ENCODE measurements around the gene MAN2A2.

The MAN2A2 gene

DNA sequence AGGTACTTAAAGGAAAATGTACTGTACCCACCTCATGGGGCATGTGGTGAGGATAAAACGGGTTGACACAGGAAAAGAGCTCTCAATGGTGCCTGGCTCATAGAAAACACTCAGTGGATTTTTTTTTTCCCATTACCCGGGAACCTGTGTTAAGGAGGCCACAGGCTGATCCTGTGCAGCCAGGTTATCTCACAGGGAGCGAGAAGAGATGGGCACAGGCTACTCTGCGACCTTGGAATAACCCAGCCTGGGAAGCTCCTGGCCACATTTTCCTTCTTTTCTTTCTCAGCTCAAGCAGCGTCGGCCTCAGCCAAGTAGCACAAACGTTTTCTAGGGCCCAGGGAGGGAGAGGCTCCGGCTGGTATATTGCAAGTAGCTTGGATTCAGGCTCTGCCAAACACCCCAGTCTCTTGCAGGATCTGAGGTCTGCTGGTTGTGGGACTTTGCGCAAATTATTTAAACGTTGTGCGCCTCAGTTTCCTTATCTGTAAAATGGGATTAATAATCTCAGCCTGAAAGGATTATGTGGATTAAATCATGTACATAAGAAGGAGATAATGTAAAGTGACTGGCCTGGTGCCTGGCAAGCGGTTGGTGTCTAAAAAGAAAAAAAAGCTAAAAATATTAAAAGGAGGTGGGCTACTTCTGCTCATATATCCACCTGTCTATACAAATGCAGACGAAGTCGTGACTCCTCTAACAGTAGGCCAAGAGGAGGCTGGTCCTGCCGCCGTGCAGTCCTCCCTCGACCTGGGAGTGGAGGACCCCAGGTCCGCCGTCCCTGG lies 32.6 kb upstream of the MAN2A2 start:
- no peak for TF ChIP-seq RAD21 (IDR thresholded peaks at IDR 0.05; ENCODE audit: low read depth)
- no peak for TF ChIP-seq TEAD4 (IDR thresholded peaks at IDR 0.05)
- no peak for TF ChIP-seq TCF12 (IDR thresholded peaks at IDR 0.05; ENCODE audit: low read depth)
- TF ChIP-seq, protein P1, sequence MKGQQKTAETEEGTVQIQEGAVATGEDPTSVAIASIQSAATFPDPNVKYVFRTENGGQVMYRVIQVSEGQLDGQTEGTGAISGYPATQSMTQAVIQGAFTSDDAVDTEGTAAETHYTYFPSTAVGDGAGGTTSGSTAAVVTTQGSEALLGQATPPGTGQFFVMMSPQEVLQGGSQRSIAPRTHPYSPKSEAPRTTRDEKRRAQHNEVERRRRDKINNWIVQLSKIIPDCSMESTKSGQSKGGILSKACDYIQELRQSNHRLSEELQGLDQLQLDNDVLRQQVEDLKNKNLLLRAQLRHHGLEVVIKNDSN (IDR thresholded peaks at IDR 0.05) = no peak
- TF ChIP-seq FOXM1 (IDR thresholded peaks at IDR 0.05; ENCODE audit: borderline replicate concordance, low read depth) = no peak
- TF ChIP-seq EP300 (IDR thresholded peaks at IDR 0.05; ENCODE audit: borderline replicate concordance) = no peak
- no peak for TF ChIP-seq YY1 (IDR thresholded peaks at IDR 0.05; ENCODE audit: low read depth)
- no peak for TF ChIP-seq NFIC (IDR thresholded peaks at IDR 0.05)
- TF ChIP-seq TAF1 (IDR thresholded peaks at IDR 0.05; ENCODE audit: low read depth) = no peak
- no peak for TF ChIP-seq EGR1 (IDR thresholded peaks at IDR 0.05)
- no peak for TF ChIP-seq CEBPB (IDR thresholded peaks at IDR 0.05)
- TF ChIP-seq, protein P2, sequence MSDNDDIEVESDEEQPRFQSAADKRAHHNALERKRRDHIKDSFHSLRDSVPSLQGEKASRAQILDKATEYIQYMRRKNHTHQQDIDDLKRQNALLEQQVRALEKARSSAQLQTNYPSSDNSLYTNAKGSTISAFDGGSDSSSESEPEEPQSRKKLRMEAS (IDR thresholded peaks at IDR 0.05) = no peak
- TF ChIP-seq, protein P3, sequence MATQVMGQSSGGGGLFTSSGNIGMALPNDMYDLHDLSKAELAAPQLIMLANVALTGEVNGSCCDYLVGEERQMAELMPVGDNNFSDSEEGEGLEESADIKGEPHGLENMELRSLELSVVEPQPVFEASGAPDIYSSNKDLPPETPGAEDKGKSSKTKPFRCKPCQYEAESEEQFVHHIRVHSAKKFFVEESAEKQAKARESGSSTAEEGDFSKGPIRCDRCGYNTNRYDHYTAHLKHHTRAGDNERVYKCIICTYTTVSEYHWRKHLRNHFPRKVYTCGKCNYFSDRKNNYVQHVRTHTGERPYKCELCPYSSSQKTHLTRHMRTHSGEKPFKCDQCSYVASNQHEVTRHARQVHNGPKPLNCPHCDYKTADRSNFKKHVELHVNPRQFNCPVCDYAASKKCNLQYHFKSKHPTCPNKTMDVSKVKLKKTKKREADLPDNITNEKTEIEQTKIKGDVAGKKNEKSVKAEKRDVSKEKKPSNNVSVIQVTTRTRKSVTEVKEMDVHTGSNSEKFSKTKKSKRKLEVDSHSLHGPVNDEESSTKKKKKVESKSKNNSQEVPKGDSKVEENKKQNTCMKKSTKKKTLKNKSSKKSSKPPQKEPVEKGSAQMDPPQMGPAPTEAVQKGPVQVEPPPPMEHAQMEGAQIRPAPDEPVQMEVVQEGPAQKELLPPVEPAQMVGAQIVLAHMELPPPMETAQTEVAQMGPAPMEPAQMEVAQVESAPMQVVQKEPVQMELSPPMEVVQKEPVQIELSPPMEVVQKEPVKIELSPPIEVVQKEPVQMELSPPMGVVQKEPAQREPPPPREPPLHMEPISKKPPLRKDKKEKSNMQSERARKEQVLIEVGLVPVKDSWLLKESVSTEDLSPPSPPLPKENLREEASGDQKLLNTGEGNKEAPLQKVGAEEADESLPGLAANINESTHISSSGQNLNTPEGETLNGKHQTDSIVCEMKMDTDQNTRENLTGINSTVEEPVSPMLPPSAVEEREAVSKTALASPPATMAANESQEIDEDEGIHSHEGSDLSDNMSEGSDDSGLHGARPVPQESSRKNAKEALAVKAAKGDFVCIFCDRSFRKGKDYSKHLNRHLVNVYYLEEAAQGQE (IDR thresholded peaks at IDR 0.05; ENCODE audit: low read depth) = no peak
- no peak for TF ChIP-seq ZBTB7A (IDR thresholded peaks at IDR 0.05; ENCODE audit: low read depth)
- TF ChIP-seq CREB1 (IDR thresholded peaks at IDR 0.05; ENCODE audit: low read depth) = no peak

DNA sequence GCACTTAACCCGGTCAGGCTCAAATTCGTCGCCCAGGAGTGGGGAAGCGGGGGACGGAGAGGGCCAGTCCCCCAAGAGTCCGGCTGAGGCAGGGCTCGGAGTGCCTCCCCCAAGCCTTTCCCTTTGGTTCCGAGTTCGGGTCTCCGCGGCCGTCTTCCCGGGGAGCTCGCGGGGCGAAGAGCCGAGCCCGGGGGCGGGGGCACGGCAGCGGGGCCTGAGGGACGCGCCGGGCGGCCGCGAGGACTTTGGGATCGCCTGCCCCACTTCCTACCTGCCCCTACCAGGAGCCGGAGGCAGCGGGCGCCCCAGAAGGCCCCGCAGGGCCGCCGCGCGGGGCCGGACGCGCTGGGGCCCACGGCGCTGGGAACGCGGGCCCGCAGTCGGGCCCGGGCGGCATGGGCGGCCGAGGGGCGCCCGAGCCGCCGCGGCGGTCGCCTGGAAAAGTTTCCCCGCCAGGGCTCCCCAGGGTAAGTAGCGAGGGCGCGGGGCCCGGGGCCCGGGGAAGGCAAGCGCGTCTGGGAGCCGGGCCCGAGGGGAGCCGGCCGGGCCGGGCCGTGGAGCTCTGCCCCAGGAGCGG lies 31.9 kb upstream of the MAN2A2 start:
- peak; percentile 18; the same call in 1 of the 2 replicates for TF ChIP-seq TAF1 (IDR thresholded peaks at IDR 0.05; ENCODE audit: low read depth)
- TF ChIP-seq TEAD4 (IDR thresholded peaks at IDR 0.05) = no peak

DNA sequence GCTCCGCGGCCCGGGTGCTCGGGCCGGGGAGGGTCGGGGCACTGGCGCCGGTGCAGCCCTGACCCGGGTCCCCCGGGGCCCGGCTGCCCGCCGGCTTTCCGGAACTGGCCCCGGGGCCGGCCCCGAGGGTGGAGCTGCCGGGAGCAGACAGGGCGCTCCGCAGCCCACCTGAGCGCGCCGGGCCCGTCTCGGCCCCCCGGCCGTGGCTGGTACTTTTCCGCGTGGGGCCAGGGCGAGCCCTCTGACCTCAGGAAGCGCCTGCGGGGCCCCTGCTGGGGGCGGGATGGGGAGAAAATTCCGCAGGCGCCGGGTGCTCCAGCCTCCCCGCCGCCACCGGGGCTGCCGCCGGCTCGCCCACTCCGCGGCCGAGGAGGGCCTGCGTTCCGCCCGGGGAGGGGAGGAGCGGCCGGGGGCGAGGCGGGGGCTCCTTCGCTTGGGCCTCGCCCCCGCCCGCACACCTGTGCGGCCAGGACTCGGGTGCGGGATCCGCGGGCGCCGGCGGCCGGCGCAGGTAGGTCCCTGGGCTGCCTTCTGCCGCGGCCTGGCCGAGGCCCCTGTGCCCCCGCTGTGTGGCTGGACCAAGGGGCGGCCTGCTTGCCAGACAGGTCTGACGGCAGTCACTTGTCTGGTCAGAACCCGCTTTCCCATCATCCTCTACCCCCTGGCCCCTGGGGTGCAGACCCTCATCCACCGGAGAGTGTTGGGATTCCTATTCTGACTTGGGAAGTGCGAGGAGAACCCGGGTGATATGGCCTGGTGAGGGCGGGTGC lies 31.2 kb upstream of the MAN2A2 start:
- TF ChIP-seq TAF1 (IDR thresholded peaks at IDR 0.05; ENCODE audit: low read depth) (peak; percentile 47; the same call in 1 of the 2 replicates), EGR1 (IDR thresholded peaks at IDR 0.05) (0 out of 2 replicates have a peak, but pooled peaks have one; percentile 32), EP300 (IDR thresholded peaks at IDR 0.05; ENCODE audit: borderline replicate concordance) (0 out of 2 replicates have a peak, but pooled peaks have one; percentile 32), YY1 (IDR thresholded peaks at IDR 0.05; ENCODE audit: low read depth) (no peak), ZBTB7A (IDR thresholded peaks at IDR 0.05; ENCODE audit: low read depth) (peak; percentile 83), NFIC (IDR thresholded peaks at IDR 0.05) (0 out of 2 replicates have a peak, but pooled peaks have one; percentile 32), TEAD4 (IDR thresholded peaks at IDR 0.05) (no peak)
- TF ChIP-seq, protein P2 (IDR thresholded peaks at IDR 0.05) = peak; percentile 18

DNA sequence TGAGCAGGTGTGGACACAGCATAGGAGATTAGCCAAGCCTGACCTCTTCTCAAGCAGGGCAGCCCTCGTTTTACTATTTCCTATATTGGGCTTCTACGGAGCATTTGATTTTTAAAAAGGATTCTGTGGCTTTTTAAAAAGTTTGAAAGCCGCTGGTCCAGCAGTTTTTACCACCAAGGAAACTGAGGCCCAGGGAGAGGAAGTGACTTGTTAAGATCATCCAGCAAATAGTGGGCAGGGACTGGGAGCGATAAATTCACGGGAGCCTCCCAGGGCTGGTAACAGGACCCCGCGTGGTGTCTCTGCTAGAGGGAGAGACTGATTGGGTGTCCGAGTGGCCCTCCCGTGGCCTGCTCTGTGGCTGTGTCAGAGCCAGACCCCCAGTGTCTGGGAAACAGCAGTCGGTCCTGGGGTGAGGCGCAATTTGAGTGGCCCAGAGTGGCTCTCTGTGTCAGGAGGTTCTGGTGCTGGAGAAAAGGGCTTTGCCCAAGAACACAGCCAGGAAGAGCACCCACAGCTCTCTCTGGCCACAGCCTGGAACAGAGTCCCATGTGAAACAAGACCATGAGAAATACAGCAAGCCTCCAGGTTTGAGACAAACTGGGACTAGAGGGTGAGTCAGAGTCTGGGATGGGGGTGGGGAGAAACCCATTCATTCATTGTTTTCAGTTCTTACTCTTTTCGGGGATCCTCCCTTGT lies 30.5 kb upstream of the MAN2A2 start:
- TF ChIP-seq, protein P2 (IDR thresholded peaks at IDR 0.05) = peak; percentile 4; the same call in 1 of the 2 replicates
- TF ChIP-seq TAF1 (IDR thresholded peaks at IDR 0.05; ENCODE audit: low read depth) = no peak

DNA sequence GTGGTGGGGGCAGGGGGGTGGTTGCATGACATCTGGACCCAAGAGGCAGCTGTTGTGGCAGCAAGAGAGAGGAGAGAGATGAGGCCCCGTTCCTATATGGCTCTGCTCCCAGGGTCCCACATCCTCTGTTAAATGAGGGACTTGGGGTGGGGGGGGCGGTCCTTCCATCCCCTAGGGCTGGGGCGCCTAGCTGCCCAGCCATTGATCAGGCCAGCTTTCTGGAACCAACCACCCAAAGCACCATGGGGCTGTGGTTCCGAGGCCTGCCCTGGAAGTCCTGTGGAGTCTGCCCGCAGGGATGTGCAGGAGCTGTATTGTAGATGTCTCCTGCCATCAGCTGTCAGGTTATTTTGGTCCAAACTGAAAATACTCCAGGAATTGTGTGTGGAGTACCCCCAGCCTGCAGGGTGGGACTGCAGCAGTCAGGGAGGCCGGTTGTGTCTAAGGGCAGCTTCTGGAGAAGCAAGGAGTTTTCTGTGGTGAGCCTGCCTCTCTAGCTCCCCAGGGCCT lies 29.6 kb upstream of the MAN2A2 start:
- TF ChIP-seq FOXM1 (IDR thresholded peaks at IDR 0.05; ENCODE audit: borderline replicate concordance, low read depth) (no peak), EGR1 (IDR thresholded peaks at IDR 0.05) (no peak), NFIC (IDR thresholded peaks at IDR 0.05) (no peak), RAD21 (IDR thresholded peaks at IDR 0.05; ENCODE audit: low read depth) (no peak), TAF1 (IDR thresholded peaks at IDR 0.05; ENCODE audit: low read depth) (no peak), TEAD4 (IDR thresholded peaks at IDR 0.05) (no peak), TCF12 (IDR thresholded peaks at IDR 0.05; ENCODE audit: low read depth) (no peak)
- TF ChIP-seq, protein P2 (IDR thresholded peaks at IDR 0.05) = no peak
- TF ChIP-seq, protein P3 (IDR thresholded peaks at IDR 0.05; ENCODE audit: low read depth) = no peak
